Measurements from ENCODE around the gene PLS1.
"Not testable (repeated sequence)": the region's sequence is repeated elsewhere in the genome, so short reads cannot be mapped to it uniquely, and the experiment has no call there.

PLS1 gene

GRCh38 chr3:142595581-142595950, 627 bp upstream of the PLS1 start:
- DNase-seq (ENCODE audit: low read depth in 2 of 2): peak; percentile 67 to 68

DNA sequence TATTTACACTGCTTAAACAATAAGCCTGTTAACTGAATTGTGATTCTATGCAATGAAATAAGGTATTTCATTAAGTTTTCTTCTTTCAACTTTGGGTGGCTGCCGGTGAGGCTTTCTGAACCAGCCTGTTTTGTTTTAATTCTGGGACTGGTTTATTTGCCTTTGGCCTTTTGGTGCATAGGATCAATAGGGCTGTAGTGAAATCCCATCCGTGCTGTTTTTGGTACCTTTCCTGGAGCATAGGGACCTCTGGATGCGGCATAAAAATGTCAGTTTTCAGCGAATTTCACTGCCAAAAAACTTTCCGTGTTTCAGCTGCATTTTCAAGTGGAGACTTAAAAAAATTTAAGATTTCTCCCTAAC, 514 bp downstream of the PLS1 start:
- no peak for DNase-seq (ENCODE audit: low read depth in 2 of 2)

DNA sequence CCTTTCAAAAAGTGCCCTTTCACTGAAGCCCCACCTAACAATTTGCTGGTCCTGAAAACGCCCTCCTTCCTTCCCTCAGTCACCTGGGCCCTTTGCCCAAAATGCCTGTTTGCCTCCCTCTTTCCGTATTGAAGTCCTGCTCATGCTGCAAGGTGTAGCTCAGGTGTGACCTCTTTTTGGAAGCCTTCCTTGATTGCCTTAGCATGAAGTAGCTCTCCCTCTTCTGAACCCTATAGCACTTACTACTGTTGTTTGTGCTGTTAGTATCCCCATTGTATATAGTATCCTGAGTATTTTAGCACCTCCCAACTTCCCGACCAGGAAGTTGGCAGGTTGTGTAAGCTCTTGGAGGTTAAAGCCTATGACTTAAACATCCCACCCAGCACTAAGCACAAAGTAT, 1.7 kb downstream of the PLS1 start:
- no peak for DNase-seq (ENCODE audit: low read depth in 2 of 2)

- no peak for DNase-seq (ENCODE audit: low read depth in 2 of 2)
Observed at GRCh38 chr3:142601713-142602112, 5.5 kb downstream of the PLS1 start.

GRCh38 chr3:142602619-142603385, 6.6 kb downstream of the PLS1 start:
- no peak for DNase-seq (ENCODE audit: low read depth in 2 of 2)

- not testable (repeated sequence) for DNase-seq (ENCODE audit: low read depth in 2 of 2)
Observed at GRCh38 chr3:142603386-142603705, 7.2 kb downstream of the PLS1 start.

- DNase-seq (ENCODE audit: low read depth in 2 of 2): no peak
Observed at GRCh38 chr3:142604940-142605339, 8.7 kb downstream of the PLS1 start.

DNA sequence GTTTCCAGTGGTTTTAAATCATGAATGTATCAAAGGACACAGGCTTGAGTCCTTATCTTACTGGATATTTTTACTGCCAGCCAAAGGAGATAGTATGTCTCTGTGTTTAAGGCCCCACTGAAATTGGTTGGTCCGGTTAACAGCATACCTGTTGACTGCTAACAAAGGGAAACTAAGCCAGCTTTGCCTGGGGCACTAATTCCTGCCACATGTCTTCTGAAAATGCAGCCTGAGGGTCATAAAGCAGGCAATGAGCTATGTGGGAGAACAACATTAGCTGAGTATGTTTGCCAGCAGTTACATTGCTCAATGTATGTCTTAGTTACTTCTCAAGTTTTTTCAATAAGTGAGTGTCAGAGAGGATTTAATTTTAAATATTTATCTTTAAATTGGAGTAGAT, 12.4 kb downstream of the PLS1 start:
- DNase-seq (ENCODE audit: low read depth in 2 of 2): no peak

DNA sequence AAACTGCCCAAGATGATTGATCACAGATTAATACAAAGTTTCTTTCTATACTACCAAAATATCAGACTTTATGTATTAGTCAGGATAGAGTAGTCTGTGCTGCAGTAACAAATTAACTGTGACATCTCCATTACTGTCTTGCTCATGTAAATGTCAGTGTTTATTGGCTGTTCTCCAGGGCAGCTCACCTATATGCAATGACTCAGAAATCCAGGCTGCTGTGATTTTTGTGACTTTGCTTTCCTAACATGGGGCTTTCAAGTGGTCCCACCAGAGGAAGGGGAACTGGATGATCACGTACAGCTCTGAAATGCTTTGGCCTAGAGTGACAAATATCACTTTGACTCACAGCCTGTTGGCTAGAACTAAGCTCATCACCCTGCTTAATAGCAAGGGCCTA, 12.9 kb downstream of the PLS1 start:
- DNase-seq (ENCODE audit: low read depth in 2 of 2): no peak

DNA sequence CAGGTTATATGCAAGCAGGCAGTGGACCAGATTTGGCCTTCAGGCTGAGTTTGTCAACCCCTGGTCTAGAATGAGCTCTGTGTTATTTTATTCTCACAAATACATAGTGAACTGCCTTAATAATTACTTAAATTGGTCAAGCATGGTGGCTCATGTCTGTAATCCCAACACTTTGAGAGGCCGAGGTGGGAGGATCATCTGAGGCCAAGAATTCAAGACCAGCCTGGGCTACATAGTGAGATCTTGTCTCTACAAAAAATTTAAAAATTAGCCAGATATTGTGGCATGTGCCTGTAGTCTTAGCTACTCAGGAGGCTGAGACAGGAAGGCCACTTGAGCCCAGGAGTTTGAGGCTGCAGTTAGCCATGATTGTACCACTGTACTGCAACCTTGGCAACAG, 15.0 kb downstream of the PLS1 start:
- no peak for DNase-seq (ENCODE audit: low read depth in 2 of 2)

DNA sequence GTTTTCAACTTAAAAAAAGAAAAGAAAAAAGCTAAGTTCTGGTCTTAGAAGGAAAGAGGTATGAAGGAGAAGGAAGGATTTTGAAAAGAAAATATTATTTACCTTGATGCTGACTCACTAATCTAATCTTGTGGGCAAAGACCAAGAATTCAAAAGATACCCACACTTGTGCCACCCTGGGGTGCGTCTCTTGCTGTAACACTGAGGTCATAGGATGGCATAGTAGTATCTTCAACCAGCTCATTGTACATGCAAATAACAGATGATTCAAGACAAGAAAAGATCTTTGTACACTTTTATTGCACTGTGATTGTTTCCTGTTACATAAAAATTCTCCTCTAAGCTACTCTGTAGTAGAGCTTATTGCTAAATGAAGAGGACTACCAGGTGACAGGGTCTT, 17.3 kb downstream of the PLS1 start:
- no peak for DNase-seq (ENCODE audit: low read depth in 2 of 2)

GRCh38 chr3:142614059-142614626, 17.9 kb downstream of the PLS1 start:
- DNase-seq (ENCODE audit: low read depth in 2 of 2): no peak

DNA sequence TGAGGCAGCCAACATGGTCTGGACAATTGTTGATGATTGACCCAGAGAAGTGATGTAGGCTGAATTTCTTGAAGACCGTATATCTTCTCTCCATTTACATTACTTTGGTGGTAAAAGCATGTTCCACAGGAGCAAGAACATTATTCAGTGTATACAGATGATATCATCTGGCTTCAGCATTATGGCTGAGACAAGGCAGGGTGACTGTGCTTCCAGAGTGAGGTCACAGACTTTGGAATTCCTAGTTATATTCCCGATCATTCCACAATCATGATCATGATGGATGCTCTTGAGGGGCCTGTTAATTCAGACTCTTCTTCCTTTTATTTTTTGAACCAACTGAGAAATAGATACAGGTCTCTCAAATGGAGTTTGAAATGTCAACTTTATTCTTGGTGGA, 19.0 kb downstream of the PLS1 start:
- DNase-seq (ENCODE audit: low read depth in 2 of 2): no peak

GRCh38 chr3:142618917-142619461, 22.8 kb downstream of the PLS1 start:
- no peak for DNase-seq (ENCODE audit: low read depth in 2 of 2)

GRCh38 chr3:142622405-142622804, 26.2 kb downstream of the PLS1 start:
- DNase-seq (ENCODE audit: low read depth in 2 of 2): no peak

DNA sequence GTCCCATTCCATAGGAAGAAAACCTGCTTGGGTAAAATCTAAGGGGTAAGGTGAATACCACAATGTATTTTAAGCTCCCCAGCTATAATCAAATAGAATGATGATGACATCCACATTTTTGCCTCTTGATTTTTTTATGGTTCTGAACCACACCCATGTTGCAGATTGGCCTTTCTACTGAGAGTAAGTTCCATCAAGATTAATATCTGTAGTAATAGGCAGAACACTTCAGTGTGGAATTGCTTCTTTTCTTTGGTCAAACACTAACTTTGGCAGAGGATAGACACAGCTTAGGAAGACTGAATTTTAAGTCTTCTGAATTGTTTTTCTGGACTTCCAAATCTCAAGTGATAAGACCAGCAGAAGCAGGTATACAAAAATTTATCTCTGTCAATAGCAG, 27.0 kb downstream of the PLS1 start:
- DNase-seq (ENCODE audit: low read depth in 2 of 2): no peak

DNA sequence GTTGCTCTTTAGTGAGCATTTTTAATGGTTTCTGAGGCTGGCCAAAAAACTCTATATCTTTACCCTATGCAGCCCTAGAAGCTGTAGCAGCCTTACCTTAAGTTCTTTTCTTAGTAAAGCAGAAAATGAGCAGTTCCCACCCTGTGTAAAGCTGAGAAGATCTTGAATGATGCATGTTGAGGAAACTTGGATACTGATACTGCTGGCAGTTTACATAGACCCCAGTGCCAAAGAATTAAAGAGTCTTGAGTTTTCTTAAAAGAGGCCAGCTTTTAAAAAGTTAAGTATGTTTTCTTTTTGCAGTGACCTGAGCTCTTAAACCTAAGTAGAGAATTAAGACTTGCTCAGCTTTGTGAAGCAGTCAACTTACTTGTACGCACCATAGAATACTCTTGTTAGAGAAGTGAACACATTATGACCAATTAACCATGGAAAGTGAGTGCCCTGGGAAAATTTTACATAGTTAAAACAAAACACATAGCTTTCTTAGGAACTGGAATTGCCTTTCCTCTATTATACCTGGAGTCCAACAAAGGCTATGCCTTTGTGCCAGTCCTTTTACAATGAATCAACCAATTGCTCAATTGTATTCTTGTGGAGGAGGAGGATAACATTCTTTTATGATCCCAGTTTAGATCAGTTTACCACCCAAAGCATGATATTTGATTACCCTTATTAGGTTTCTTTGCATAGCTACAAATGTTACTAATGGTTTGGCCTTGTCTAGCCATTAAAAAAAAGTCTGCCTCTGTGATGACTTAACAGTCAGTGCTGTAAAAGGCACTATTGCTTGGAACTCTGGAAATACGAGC, 28.4 kb downstream of the PLS1 start:
- no peak for DNase-seq (ENCODE audit: low read depth in 2 of 2)

DNA sequence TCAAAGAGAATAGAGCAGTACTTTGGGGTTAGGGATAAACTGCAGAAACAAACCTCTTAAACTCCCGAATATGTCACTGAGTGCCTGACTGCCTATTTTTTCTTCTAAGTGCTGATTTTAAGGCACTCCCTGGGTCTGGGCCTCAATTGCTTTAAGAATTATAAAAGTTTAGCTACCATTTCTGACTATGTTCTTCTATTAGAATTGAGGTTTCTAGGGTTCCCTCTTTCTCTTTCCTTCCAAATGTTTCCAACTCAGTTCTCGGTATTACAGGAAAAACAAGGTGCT, 28.9 kb downstream of the PLS1 start:
- DNase-seq (ENCODE audit: low read depth in 2 of 2): no peak

GRCh38 chr3:142626971-142627370, 30.8 kb downstream of the PLS1 start:
- no peak for DNase-seq (ENCODE audit: low read depth in 2 of 2)

DNA sequence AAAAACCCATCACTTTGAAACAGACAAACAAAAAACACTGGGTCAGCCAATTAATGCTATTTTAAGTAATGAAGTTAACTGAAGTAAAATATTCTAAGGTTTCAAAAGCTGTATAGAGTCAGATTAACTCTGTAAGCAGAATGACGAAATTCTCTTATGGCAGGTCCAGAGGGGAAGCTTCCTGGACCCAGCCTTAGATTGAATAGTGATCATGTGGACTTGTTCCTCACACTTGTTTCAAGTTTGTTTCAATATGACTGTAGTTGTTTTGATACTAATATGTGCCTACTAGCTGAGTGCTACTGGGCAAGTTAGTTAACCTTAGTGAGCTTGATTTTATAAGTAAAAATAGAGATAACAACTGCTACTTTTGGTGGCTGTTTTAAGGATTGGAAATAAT, 32.6 kb downstream of the PLS1 start:
- DNase-seq (ENCODE audit: low read depth in 2 of 2): no peak

- no peak for DNase-seq (ENCODE audit: low read depth in 2 of 2)
Observed at GRCh38 chr3:142633073-142633472, 36.9 kb downstream of the PLS1 start.

DNA sequence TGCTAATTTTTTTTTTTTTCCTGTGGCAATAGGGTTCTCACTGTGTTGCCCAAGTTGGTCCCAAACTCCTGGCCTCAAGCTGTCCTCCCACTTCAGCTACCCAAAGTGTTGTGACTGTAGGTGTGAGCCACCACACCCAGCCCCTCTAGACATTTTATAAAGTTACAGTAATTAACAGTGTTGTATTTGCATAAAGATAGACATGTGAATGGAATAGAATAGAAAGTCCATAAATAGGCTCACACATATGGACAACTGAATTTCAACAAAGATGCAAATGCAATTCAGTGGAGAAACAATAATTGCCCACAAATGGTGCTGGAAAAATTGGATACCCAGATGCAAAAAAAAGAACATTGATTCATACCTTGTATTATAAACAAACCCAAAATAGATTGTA, 39.9 kb downstream of the PLS1 start:
- DNase-seq (ENCODE audit: low read depth in 2 of 2): no peak

DNA sequence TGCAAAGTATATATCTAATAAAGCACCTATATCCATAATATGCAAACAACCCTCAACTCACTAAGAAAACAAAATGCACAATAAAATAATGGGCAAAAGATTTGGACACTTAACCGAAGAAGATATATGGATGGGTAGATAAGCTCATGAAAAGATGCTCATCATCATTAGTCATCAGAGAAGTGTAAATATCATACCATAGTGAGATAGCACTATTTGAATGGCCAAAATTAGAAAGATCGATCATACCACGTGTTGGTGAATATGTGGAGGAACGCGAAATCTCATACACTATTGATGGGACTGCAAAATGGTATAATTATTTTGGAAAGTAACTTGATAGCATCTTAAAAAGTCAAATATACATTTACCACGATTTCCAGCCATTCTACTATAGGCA, 40.5 kb downstream of the PLS1 start:
- DNase-seq (ENCODE audit: low read depth in 2 of 2): no peak

Data from fibroblast of skin of left quadriceps (primary cell).